Hepatocyte (in vitro differentiated cells): Measurements from ENCODE around the gene DCC. TPM values are rescaled to one million over a fixed set of nuclear protein-coding genes. Genes with fewer than 3 reads are reported as not detected.

ENCODE experiments used
- DNase-seq: peaks from one replicate; pipeline ENCODE4 v3.0.0-alpha.2; 2016; ENCODE audit warnings: low spot score
- H2AFZ ChIP-seq: fragments of 200-600 bp; sonication (generic); 2 replicates; pipeline ENCODE4 v1.6.0; 2016; ENCODE audit warnings: antibody characterized with exemption, mild to moderate bottlenecking
- H3K27ac ChIP-seq: fragments of 200-600 bp; sonication (generic); 2 replicates; pipeline ENCODE4 v1.5.1; 2016; ENCODE audit warnings: mild to moderate bottlenecking
- H3K27me3 ChIP-seq: fragments of 200-600 bp; sonication (generic); 2 replicates; pipeline ENCODE4 v1.6.1; 2016
- H3K36me3 ChIP-seq: fragments of 200-600 bp; sonication (generic); replicated peaks from 2 replicates; pipeline ENCODE4 v1.5.1; 2016; ENCODE audit warnings: low read depth; ENCODE audit not compliant: insufficient read depth
- H3K4me1 ChIP-seq: fragments of 200-600 bp; sonication (generic); 2 replicates; pipeline ENCODE4 v1.5.1; 2016; ENCODE audit warnings: mild to moderate bottlenecking, moderate library complexity; ENCODE audit not compliant: insufficient read depth
- H3K4me2 ChIP-seq: fragments of 200-600 bp; sonication (generic); 2 replicates; pipeline ENCODE4 v1.6.0; 2016
- H3K4me3 ChIP-seq: fragments of 200-600 bp; sonication (generic); 2 replicates; pipeline ENCODE4 v1.5.1; 2016; ENCODE audit warnings: mild to moderate bottlenecking
- H3K79me2 ChIP-seq: fragments of 200-600 bp; sonication (generic); 2 replicates; pipeline ENCODE4 v1.6.0; 2017; ENCODE audit warnings: mild to moderate bottlenecking
- H3K9me2 ChIP-seq: fragments of 200-600 bp; sonication (generic); replicated peaks from 2 replicates; pipeline ENCODE4 v1.6.0; 2017; ENCODE audit warnings: mild to moderate bottlenecking; ENCODE audit not compliant: insufficient read depth
- H3K9me3 ChIP-seq: fragments of 200-600 bp; sonication (generic); 2 replicates; pipeline ENCODE4 v1.5.1; 2016; ENCODE audit warnings: low read depth, mild to moderate bottlenecking
- H4K20me1 ChIP-seq: fragments of 200-600 bp; sonication (generic); 2 replicates; pipeline ENCODE4 v1.6.0; 2016; ENCODE audit warnings: mild to moderate bottlenecking; ENCODE audit not compliant: insufficient read depth, poor library complexity, severe bottlenecking
- CTCF ChIP-seq: fragments of 200-600 bp; sonication (generic); IDR thresholded peaks from 2 replicates; pipeline ENCODE4 v1.5.1; 2016; ENCODE audit warnings: antibody characterized with exemption, mild to moderate bottlenecking; ENCODE audit not compliant: poor library complexity
- EZH2 ChIP-seq: fragments of 200-600 bp; sonication (generic); IDR thresholded peaks from 2 replicates; pipeline ENCODE4 v1.6.1; 2016; ENCODE audit warnings: antibody characterized with exemption, mild to moderate bottlenecking, borderline replicate concordance
- EZH2phosphoT487 ChIP-seq: fragments of 200-600 bp; sonication (generic); IDR thresholded peaks from one replicate; pipeline ENCODE4 v1.6.1; 2018; ENCODE audit warnings: antibody characterized with exemption, mild to moderate bottlenecking, low read depth, moderate library complexity; ENCODE audit not compliant: unreplicated experiment, severe bottlenecking
- WGBS: methylation state at CpG from one replicate; pipeline ENCODE4 v1.1.6; 2016; ENCODE audit warnings: low lambda C conversion rate; ENCODE audit errors: missing lambda C conversion rate; 5-methylcytosine and 5-hydroxymethylcytosine counted together
- polyA plus RNA-seq: library from polyadenylated mRNA; unstranded; fragments of >200 nt; fragmentation: Nextera tagmentation; extraction: Ambion mirVana; gene quantifications from 2 replicates; pipeline ENCODE4 v1.2.1, GENCODE V29; 2016
- total RNA-seq: library from RNA; depleted of rRNA; stranded (reverse); fragments of >200 nt; gene quantifications from 2 replicates; pipeline ENCODE4 v1.2.3, GENCODE V29; 2014

Gene DCC
- total and polyA plus RNA-seq, 2 experiments from 2014 or later, result 1.0 to 3.5 TPM

GRCh38 chr18:52426462-52426861 is 86.5 kb downstream of the DCC start:
- Histone ChIP-seq H4K20me1 (no peaks in the 10 kb centered on the region), H3K27me3 (peaks cover 7% of the 10 kb centered on the region), H3K79me2 (no peaks in the 10 kb centered on the region), H3K9me3 (no peaks in the 10 kb centered on the region), H3K4me3 (no peak overlapping the region), H3K36me3 (no peaks in the 10 kb centered on the region), H3K9me2 (no peaks in the 10 kb centered on the region), H3K4me1 (no peaks in the 10 kb centered on the region), H3K4me2 (no peak overlapping the region), H2AFZ (no peak overlapping the region), H3K27ac (no peak overlapping the region)
- no peak for TF ChIP-seq EZH2phosphoT487
- TF ChIP-seq CTCF, result no peak
- no peak for TF ChIP-seq EZH2
- WGBS, result 62% methylated on average over 1 of the region's 1 CpG
- no peak for DNase-seq

GRCh38 chr18:52427521-52428175 is 87.7 kb downstream of the DCC start:
- WGBS, result 85% methylated on average over 4 of the region's 4 CpGs
- no peak for DNase-seq
- H3K9me2 ChIP-seq, result no peaks in the 10 kb centered on the region
- H3K9me3 ChIP-seq, result no peaks in the 10 kb centered on the region
- H3K4me3 ChIP-seq, result no peak overlapping the region
- no peaks in the 10 kb centered on the region for H3K36me3 ChIP-seq
- H2AFZ ChIP-seq, result no peak overlapping the region
- TF ChIP-seq EZH2 (no peak), EZH2phosphoT487 (no peak)
- no peak overlapping the region for H3K27ac ChIP-seq
- no peak overlapping the region for H3K4me2 ChIP-seq
- H3K27me3 ChIP-seq, result peaks cover 7% of the 10 kb centered on the region
- no peaks in the 10 kb centered on the region for H4K20me1 ChIP-seq
- no peaks in the 10 kb centered on the region for H3K4me1 ChIP-seq
- no peaks in the 10 kb centered on the region for H3K79me2 ChIP-seq

GRCh38 chr18:52431683-52432082 is 91.7 kb downstream of the DCC start:
- Histone ChIP-seq H2AFZ (no peak overlapping the region), H3K36me3 (no peaks in the 10 kb centered on the region), H3K4me2 (no peak overlapping the region), H3K27me3 (peaks cover 7% of the 10 kb centered on the region), H3K4me3 (no peak overlapping the region), H3K27ac (no peak overlapping the region), H3K9me3 (no peaks in the 10 kb centered on the region), H3K79me2 (no peaks in the 10 kb centered on the region), H3K9me2 (no peaks in the 10 kb centered on the region), H3K4me1 (no peaks in the 10 kb centered on the region), H4K20me1 (no peaks in the 10 kb centered on the region)
- no peak for DNase-seq
- TF ChIP-seq EZH2phosphoT487 (no peak), CTCF (no peak), EZH2 (no peak)
- 84% methylated on average over 5 of the region's 5 CpGs for WGBS

GRCh38 chr18:52433797-52434196 is 93.8 kb downstream of the DCC start:
- Histone ChIP-seq H3K9me2 (no peaks in the 10 kb centered on the region), H2AFZ (no peak overlapping the region), H3K27ac (no peak overlapping the region), H3K79me2 (no peaks in the 10 kb centered on the region), H3K9me3 (no peaks in the 10 kb centered on the region), H3K27me3 (peaks cover 10% of the 10 kb centered on the region), H3K4me1 (no peaks in the 10 kb centered on the region), H3K36me3 (no peaks in the 10 kb centered on the region), H3K4me3 (no peak overlapping the region), H4K20me1 (no peaks in the 10 kb centered on the region), H3K4me2 (no peak overlapping the region)
- no peak for DNase-seq
- TF ChIP-seq EZH2 (no peak), EZH2phosphoT487 (no peak), CTCF (no peak)
